Activated CD4-positive, alpha-beta T cell treated with anti-CD3 and anti-CD28 coated beads, Interleukin-2, Interleukin-4, amounts not matched to agents 100 ng/mL and 50 ng/mL, durations not matched to agents 16 hours and 8 hours (primary cell): ENCODE measurements around the gene ABCC4.

Experiments
- DNase-seq: peaks from one replicate; pipeline ENCODE4 v3.0.0-alpha.2; 2020; ENCODE audit warnings: low spot score

Gene ABCC4, protein sequence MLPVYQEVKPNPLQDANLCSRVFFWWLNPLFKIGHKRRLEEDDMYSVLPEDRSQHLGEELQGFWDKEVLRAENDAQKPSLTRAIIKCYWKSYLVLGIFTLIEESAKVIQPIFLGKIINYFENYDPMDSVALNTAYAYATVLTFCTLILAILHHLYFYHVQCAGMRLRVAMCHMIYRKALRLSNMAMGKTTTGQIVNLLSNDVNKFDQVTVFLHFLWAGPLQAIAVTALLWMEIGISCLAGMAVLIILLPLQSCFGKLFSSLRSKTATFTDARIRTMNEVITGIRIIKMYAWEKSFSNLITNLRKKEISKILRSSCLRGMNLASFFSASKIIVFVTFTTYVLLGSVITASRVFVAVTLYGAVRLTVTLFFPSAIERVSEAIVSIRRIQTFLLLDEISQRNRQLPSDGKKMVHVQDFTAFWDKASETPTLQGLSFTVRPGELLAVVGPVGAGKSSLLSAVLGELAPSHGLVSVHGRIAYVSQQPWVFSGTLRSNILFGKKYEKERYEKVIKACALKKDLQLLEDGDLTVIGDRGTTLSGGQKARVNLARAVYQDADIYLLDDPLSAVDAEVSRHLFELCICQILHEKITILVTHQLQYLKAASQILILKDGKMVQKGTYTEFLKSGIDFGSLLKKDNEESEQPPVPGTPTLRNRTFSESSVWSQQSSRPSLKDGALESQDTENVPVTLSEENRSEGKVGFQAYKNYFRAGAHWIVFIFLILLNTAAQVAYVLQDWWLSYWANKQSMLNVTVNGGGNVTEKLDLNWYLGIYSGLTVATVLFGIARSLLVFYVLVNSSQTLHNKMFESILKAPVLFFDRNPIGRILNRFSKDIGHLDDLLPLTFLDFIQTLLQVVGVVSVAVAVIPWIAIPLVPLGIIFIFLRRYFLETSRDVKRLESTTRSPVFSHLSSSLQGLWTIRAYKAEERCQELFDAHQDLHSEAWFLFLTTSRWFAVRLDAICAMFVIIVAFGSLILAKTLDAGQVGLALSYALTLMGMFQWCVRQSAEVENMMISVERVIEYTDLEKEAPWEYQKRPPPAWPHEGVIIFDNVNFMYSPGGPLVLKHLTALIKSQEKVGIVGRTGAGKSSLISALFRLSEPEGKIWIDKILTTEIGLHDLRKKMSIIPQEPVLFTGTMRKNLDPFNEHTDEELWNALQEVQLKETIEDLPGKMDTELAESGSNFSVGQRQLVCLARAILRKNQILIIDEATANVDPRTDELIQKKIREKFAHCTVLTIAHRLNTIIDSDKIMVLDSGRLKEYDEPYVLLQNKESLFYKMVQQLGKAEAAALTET (N-terminal part only)

DNA sequence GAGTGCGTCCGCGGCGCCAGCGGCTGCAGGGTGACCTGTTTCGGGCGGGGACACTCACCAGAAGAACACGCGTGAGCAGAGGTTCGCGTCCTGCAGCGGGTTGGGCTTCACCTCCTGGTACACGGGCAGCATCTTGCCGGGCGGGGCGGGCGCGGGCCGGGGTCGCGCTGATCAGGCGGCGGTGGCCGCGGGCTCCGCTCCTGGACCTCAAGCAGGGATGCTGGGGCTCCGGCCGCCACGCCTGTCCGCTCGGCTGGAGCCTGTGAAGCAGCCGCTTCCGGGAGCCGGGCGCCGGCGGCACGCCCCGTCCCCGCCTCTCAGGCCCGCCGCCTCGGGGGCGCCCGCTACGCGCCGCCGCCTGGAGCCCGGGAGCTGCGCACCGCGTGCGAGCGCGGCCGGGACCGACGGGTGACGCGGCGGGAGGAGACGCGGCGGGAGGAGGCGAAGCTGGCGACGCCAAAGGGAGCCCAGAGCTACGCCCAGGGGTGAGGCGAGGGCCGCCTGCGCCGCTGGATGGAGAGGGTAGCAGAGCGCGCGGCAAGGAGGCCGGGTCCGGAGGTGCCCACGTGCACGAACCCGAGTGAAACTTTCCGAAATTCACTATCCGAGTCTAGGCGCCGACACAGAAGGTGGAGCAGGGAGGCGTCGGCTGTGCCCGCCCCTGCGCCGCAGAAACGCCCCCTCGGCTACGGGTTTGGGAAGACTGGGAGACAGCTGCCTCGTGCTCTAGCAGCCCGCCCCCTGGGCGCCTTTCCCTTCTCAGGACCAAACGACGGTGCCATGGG, at the start of gene ABCC4:
TSS of gene ABCC4 (minus strand) at position 269 of the 785 bp plus-strand sequence. CDS start at position 132, 137 bp downstream.
- peak; percentile 51 for DNase-seq

DNA sequence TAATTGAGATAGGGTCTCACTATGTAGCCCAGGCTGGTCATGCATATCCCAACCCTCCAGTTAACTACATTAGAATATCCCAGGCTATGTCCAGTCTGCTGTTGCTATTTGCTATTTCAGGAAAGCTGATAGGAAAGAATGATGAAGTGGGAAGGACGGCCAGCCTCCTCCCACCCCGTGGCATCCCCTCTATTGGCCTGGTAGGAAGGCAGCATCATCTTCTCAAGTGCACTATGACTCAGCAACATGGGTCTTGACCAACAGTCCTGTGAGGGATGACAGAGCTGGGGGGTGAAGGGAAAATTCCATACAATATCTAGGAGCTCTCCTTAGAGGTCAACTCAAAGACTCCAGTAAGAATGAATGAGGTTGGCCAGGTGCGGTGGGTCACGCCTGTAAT, 48.0 kb upstream of the ABCC4 start:
- no peak for DNase-seq

DNA sequence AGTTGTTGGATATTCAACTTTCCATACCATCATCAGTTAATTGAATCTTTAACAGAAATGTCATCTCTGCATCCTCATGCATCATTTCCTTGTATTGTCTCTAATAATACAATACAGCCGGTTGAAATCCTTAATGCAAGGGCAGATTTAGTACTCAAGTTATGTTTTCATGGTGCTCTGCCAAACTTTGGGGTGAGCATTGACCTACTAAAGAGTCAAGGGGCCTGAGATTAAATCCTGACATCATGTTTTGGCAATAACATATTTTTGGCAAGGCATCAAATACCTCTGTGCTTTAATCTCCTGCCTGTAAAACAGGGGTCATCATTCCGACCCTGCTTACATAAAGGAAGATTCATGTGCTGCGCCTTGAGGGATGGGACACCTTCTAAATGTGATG, 42.7 kb upstream of the ABCC4 start:
- DNase-seq, result no peak

DNA sequence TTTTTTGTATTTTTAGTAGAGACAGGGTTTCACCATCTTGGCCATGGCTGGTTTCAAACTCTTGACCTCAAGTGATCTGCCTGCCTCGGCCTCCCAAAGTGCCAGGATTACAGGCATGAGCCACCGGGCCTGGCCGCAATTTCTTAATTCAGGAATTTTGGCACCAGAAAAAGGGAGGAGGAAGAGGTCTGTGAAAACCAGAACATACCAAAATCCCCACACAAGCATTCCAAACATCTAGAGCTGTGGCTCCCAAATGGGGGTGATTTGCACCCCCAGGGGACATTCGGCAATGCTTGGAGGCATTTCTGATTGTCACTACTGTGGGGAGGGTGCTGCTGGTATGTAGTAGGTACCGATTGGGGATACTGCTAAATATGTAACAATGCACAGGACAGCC, 40.2 kb upstream of the ABCC4 start:
- DNase-seq, result no peak

DNA sequence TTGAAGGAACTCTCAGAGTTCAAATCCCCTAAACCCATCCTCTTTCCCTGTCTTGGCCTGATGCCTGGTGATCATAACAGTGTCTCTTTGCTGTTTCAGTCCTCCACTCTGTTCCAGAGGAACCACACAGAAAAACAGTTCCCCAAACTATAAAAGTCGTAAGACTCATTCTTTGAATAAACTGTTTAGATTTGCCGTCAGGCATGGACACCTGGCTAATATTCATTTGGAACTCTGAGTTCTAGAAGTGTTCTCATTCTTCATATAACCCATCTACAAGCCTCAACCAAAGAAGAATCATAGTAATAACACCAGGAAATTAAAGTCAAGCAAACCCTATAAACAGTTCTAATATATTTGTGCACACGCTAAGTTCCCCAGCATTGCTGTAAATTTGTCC, 37.7 kb upstream of the ABCC4 start:
- DNase-seq, result no peak

DNA sequence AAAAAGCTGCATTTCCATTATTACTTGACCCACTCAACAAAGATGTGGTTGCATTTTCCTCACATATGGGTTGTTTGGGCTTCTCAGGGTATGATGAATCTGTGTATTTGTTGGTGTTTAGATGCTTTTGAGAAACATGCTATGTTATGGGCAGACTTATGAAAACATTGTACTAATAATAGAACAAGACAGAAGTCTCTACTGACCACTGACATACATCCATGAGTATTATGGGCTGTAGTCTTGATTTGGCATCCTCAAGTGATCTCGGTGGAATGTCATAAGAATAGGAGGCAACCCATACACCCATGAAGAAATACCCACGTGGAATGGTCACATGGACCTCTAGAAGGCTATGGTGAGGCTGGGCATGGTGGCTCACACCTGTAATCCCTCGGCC, 36.3 kb upstream of the ABCC4 start:
- DNase-seq, result no peak

DNA sequence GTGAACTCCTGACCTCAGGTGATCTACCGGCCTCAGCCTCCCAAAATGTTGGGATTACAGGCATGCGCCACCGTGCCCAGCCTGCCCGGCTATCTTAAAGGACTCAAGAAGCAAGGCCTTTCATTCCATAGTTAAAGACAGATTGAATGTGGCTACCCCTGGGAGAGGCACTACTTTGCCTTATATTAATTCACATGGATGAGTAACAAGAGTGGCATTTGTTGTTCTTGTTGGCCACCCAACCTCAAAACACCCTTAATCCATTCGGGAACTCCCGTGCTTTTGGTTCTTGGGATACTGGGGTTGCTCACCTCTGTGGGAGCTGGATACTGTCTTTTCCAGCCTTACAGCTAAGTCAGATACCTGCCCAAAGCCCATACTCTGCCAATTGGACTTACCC, 34.4 kb upstream of the ABCC4 start:
- no peak for DNase-seq

DNA sequence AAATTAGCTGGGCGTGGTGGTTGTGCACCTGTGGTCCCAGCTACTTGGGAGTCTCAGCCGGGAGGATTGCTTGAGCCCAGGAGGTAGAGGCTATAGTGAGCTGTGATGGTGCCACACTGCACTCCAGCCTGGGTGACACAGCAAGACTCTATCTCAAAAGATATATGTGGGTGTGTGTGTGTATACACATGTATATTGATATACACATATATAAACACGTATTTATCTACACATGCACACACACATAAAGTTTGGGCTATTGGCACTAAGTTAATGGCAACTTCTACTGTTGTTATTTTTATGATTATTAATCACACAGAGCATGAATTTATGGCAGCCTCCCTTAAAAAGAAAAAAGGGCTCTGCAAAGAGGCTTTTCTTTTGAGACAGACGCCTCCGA, 27.1 kb upstream of the ABCC4 start:
- DNase-seq, result no peak

DNA sequence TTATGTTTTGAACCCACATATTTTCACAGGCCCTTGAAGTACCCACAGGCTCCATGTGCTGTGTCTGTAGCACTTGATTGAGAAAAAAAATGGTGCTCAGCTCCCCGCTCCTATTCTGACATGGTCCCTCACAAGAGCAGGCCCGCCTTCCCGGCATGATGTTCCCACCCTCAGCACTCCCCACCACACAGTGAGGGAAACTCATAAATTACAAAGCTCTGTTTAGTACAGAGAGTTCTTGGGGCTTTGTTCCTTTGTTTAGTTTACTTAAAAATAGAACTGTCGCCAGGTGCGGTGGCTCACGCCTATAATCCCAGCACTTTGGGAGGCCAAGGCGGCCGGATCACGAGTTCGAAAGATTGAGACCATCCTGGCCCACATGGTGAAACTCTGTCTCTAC, 25.9 kb upstream of the ABCC4 start:
- DNase-seq, result no peak

DNA sequence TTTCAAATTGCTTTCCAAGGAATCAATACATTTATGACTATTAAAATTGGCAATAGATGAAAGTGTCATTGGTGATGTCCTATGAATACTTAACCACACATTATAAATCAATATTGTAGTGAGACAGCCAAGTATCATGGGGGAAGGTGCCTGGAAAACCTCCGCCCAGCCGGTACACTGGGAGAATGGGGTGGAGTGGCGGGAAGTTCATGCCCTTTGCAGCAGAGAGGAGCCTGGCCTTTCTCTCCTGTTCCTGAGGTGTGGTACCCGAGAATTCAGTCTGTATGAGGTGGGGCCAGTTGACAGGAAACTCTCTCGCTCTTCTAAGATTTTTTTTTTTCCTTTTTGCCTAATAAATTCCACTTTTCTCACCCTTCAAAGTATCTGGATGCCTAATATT, 25.4 kb upstream of the ABCC4 start:
- DNase-seq, result no peak

DNA sequence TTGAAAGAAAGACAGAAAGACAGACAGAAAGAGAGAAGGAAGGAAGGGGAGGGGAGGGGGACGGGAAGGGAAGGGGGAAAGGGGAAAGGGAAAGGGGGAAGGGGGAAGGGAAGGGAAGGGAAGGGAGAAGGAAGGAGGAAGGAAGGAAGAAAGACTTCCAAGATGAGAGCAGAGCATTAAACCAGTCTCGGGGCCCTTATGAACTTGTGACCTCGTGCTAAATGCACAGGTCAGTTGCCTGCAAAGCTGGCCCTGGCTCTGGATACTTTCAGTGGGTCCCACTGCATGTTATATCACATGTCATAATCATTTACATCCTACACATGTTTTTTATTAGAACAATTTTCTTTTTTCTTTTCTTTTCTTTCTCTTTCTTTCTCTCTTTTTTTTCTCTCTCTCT, 24.2 kb upstream of the ABCC4 start:
- DNase-seq, result no peak

DNA sequence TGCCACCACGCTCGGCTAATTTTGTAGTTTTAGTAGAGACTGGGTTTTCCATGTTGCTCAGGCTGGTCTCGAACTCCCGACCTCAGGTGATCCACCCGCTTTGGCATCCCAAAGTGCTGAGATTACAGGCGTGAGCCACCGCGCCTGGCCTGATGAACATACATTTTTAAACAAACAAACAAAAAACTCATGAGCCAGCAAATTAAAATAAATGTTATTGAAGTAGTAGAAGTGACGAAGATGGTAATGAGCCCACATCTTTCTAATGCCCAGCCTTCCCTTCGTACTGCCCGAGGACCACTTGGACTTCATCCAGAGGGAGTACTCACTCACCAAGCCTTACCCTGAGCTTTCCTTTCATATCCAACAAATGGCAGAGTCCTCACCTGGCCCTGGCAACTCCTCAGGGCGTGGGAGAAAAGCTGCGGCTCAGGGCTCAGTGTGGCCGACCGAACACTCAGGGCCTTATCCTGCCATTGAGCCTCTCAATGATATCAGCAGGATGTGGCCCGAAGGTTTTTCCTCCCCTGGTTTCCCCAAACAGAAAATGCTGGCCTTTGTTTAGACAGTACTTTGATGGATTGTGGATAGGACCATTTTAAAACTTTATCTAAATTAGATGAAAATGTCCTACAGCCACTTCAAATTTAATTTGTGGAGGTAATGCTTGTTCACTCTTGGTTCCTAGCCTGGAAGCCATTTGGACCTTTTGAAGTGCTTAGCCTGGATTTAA, 22.8 kb upstream of the ABCC4 start:
- no peak for DNase-seq

DNA sequence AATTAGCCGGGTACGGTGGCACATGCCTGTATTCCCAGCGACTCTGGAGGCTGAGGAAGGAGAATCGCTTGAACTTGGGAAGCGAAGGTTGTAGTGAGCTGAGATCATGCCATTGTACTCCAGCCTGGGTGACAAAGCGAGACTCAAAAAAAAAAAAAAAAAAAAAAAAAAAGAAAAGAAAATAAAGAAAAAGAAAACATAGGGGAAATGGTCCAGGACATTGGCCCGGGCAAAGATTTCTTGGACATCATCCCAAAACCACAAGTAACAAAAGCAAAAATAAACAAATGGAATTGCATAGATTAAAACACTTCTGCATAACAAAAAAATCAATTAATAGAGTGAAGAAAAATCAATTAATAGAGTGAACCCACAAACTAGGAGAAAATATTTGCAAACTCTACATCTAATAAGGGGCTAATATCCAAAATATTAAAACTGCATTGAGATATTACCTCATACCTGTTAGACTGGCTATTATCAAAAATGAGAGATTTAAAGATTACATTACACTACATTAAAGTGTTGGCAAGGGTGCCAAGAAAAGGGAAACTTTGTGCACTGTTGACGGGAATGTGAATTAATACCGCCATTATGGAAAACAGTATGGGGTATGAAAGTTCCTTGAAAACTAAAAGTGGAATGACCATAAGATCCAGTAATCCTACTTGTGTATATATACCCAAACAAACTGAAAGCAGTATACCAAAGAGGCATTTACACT, 18.5 kb upstream of the ABCC4 start:
- no peak for DNase-seq

DNA sequence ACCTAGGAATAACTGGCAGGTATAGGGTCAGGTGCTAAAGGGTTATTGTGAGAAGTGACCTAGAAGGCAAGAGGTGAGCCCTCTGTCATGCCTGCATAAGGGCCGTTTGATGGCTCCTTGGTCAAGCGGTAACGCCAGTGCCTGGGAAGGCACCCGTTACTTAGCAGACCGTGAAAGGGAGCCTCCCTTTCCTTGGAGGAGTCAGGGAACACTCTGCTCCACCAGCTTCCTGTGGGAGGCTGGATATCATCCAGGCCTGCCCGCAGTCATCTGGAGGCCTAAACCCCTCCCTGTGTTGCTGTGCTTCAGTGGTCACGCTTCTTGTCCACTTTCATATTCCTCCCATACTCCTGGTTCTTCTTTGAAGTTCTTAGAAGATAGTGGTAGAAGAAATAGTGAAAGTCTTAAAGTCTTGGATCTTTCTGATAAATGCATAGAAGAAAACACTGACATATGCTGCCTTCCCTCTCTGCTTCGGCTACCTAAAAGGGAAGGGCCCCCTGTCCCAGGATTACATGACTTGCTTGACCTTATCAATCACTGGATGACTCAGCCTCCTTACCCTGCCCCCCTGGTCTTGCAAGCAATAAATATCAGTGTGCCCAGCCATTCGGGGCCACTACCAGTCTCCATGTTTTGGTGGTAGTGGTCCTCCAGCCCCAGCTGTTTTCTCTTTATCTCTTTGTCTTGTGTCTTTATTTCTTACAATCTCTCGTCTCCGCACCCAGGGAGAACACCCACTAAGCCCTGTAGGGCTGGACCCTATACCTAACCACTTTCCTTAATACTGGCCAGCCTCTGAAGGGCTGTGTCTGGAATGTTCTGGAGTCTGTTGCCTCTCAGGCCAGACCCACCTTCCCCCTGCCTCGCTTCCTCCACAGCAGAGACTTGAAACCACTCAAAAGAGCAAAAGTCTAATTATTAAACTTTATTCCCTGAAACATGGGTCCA, 16.1 kb upstream of the ABCC4 start:
- DNase-seq, result no peak

DNA sequence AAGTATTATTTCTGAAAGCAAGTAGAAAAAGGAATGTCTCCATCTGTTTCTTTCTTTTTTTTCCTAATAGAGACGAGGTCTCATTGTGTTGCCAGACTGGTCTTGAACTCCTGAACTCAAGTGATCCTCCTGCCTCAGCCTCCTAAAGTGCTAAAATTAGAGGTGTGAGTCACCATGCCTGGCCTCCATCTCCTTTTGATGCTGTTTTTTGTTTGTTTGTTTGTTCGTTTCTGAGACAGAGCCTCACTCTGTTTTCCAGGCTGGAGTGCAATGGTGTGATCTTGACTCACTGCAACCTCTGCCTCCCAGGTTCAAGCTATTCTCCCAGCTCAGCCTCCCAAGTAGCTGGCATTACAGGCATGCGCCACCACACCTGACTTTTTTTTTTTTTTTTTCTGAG, 14.5 kb upstream of the ABCC4 start:
- no peak for DNase-seq

DNA sequence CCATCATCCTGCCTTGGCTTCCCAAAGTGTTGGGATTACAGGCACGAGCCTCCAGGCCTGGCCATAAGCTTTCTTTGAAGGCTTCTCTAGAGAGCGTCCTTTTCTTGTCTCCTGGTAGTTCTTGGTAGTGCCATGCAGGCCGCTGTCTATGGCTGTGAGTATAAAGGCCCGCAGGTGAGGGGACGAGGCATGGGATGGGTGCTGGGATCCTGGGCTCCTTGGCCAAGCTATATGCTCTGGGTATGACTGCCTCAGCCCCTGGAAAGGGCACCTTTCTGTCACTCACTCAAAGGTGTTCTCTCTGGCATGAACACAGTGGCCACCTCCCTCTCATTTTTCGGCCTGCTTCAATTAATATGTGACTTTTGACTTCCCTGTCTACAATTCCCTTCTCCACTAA, 6.3 kb upstream of the ABCC4 start:
- no peak for DNase-seq

DNA sequence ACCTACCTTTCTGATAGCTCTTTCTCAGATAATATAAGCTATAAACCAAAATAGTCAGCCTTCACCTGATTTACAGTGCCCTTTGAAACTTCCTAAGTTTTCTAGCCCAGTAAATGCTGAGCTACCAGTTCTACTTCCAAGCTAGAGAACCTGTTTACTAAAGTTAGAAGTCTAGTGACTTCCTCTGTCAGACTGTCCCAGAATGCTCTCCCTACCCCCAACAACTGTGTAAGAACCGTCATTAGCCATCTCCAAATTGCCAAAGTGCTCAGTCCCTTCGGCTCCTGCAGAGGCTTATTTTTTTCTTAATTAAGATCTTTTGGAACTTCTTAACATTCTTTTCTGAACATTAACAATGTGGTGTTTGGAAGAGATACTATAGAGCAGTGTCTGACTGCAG, 3.2 kb upstream of the ABCC4 start:
- DNase-seq, result no peak

DNA sequence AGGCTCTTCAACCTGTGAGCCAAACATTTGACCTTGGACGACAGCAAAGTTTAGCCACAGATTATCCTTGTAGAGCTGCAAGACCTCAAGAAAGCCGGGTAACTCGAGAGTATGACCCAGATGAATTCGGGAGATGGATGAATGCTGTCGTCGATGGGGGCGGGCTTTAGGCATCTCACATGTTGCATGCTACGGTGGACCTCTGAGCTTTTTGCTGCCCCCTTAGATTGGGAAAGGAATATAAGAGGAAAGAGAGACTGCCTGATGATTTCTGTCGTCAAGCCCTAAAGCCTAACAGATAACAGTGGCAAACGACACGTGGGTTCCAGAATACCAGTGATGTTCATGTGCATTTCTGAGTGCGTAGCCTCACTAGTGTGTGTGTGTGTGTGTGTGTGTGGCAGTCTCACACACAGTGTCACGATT, 730 bp upstream of the ABCC4 start:
- no peak for DNase-seq

DNA sequence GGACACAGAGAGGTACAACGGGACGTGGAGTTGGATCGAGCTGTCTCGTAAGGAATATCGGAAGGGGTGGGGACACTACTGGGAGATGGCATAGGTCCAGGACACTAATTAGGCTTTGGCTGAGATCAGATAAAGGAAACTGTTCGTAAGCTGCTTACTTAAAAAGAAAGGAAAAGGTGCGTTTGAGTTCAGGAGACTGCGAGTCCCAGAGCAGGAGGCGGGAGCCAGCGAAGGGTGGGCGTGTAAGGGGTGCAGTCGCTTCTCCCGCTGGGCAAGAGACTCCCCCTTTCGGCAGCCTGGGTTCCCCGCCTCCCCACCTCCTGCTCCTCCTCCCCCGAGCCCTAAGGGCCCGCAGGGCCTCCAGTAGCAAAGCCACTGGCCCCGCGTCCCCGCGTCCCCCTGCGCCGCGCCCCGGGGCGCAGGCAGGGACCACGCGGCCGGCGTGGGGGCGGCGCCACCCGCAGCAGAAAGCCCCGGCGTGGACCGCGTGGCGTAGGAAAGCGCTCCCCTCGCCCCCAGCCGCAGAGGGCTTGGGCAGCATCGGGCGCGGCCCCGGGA, 547 bp downstream of the ABCC4 start:
- DNase-seq, result peak; percentile 45
